ENCODE results near the gene XPNPEP1. TPM values are rescaled to one million over a fixed set of nuclear protein-coding genes. Genes with fewer than 3 reads are reported as not detected.

XPNPEP1 gene
- polyA plus RNA-seq, 1 of the 3 experiments (the other 2 are of a cell fraction) = 167 TPM

DNA sequence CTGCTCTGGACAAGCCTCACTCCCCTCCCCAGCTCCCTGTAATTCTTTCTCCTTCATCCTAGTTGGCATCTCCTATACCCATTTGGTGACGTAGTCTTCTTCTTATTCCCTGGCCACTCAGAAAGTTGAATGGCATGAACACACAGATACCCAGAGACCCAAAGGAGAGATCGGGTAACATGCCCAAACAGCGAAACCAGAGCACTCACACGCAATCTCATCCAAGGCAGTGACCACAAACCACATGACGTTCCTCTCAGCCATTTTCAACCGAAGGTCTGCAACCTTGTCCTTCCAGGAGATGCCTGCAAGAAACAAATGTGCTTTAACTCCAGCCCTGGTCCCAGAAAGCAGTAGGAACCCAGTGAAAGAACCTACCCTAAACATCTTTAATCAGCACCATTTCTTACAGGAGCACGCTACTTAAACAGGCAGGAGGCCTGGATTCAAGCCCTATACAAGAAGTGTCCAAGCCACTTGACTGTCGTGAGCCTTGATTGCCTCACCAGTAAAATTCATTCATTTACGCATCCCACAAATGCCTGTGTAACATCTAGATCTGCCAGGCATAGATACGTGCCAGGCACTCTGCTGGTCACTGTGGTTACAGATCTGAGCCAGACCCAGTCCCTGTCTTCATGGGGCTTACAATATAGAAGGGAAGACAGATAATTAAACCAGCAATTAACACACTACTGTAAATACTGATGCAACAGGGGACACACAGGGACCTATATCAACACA, 37.1 kb downstream of the XPNPEP1 start:
- H3K9me3 ChIP-seq = no peaks in the 10 kb centered on the region
- H4K20me1 ChIP-seq (ENCODE audit: insufficient read depth) = no peaks in the 10 kb centered on the region
- no peak overlapping the region for H3K4me3 ChIP-seq (ENCODE audit: low read depth in 2 of 2, low read length in 1 of 2)
- TF ChIP-seq MEF2A (IDR thresholded peaks at IDR 0.05; ENCODE audit: borderline replicate concordance, low read depth) (no peak), USF1 (IDR thresholded peaks at IDR 0.05; ENCODE audit: borderline replicate concordance, low read depth) (no peak), JUND (IDR thresholded peaks at IDR 0.05) (no peak), GATA2 (CRISPR knock-in tag; IDR thresholded peaks at IDR 0.05) (no peak), MAX (IDR thresholded peaks at IDR 0.05; ENCODE audit: low read depth) (no peak), NRF1 (IDR thresholded peaks at IDR 0.05; ENCODE audit: low read depth, low read length) (no peak), EP300 (IDR thresholded peaks at IDR 0.05; ENCODE audit: borderline replicate concordance in 1 of 2, low read depth in 1 of 2, low read length in 1 of 2) (no peak), TCF12 (IDR thresholded peaks at IDR 0.05) (no peak), EZH2phosphoT487 (IDR thresholded peaks at IDR 0.05; ENCODE audit: borderline replicate concordance, low read depth) (no peak)
- TF ChIP-seq, protein P1, sequence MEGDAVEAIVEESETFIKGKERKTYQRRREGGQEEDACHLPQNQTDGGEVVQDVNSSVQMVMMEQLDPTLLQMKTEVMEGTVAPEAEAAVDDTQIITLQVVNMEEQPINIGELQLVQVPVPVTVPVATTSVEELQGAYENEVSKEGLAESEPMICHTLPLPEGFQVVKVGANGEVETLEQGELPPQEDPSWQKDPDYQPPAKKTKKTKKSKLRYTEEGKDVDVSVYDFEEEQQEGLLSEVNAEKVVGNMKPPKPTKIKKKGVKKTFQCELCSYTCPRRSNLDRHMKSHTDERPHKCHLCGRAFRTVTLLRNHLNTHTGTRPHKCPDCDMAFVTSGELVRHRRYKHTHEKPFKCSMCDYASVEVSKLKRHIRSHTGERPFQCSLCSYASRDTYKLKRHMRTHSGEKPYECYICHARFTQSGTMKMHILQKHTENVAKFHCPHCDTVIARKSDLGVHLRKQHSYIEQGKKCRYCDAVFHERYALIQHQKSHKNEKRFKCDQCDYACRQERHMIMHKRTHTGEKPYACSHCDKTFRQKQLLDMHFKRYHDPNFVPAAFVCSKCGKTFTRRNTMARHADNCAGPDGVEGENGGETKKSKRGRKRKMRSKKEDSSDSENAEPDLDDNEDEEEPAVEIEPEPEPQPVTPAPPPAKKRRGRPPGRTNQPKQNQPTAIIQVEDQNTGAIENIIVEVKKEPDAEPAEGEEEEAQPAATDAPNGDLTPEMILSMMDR (IDR thresholded peaks at IDR 0.05) = no peak
- TF ChIP-seq, protein P2, sequence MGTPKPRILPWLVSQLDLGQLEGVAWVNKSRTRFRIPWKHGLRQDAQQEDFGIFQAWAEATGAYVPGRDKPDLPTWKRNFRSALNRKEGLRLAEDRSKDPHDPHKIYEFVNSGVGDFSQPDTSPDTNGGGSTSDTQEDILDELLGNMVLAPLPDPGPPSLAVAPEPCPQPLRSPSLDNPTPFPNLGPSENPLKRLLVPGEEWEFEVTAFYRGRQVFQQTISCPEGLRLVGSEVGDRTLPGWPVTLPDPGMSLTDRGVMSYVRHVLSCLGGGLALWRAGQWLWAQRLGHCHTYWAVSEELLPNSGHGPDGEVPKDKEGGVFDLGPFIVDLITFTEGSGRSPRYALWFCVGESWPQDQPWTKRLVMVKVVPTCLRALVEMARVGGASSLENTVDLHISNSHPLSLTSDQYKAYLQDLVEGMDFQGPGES (IDR thresholded peaks at IDR 0.05; ENCODE audit: low read depth, low read length) = no peak
- peaks cover 26 to 61% of the 10 kb centered on the region in 2 experiments for H3K36me3 ChIP-seq (replicated peaks in 1 of 2; ENCODE audit: control insufficient read depth in 1 of 2, insufficient read depth in 2 of 2, low read length in 1 of 2)
- H3K79me2 ChIP-seq (ENCODE audit: insufficient read depth) = no peaks in the 10 kb centered on the region
- no peaks in the 10 kb centered on the region for H3K27me3 ChIP-seq (ENCODE audit: insufficient read depth)
- CTCF ChIA-PET = interaction anchor here (0.8 to 3.5 kb wide), 2 partner anchors 20 to 128 kb away, joined by 3 to 70 read pairs; no protein-coding TSS in a partner anchor
- H3K27ac ChIP-seq (ENCODE audit: low read depth in 2 of 2, low read length in 1 of 2) = no peak overlapping the region
- no peak overlapping the region for H3K9ac ChIP-seq
- H3F3A ChIP-seq (replicated peaks; ENCODE audit: insufficient read depth) = peaks cover 5% of the 10 kb centered on the region
- no peak for DNase-seq
- no peak overlapping the region for H3K4me2 ChIP-seq
- H3K4me1 ChIP-seq (ENCODE audit: control insufficient read depth in 1 of 2, insufficient read depth in 2 of 2, low read depth in 1 of 2, low read length in 1 of 2) = peaks cover 3 to 5% of the 10 kb centered on the region in 2 experiments; a peak in 3 of 4 replicates
- WGBS (ENCODE audit: low lambda C conversion rate) = 94% methylated on average over 10 of the region's 10 CpGs
- POLR2A ChIA-PET = no interaction called here
- no peak overlapping the region for H2AFZ ChIP-seq (ENCODE audit: low read depth)
- no peaks in the 10 kb centered on the region for H3K9me2 ChIP-seq

All from SK-N-SH (cell line).